Measurements from ENCODE around the gene RB1.

GRCh38 chr13:48266701-48267639, 36.6 kb upstream of the RB1 start:
- no peak for TF ChIP-seq CTCF (IDR thresholded peaks at IDR 0.05; ENCODE audit: poor library complexity, severe bottlenecking)
- peak; percentile 69 for TF ChIP-seq EP300 (conservative IDR thresholded peaks at IDR 0.05; ENCODE audit: poor library complexity, severe bottlenecking)
- peak; percentile 61 for TF ChIP-seq POLR2AphosphoS5 (IDR thresholded peaks at IDR 0.05)
- no peak for TF ChIP-seq EZH2 (IDR thresholded peaks at IDR 0.05; ENCODE audit: borderline replicate concordance, insufficient read depth, low read length, poor library complexity, severe bottlenecking)
- TF ChIP-seq SMC3 (conservative IDR thresholded peaks at IDR 0.05; ENCODE audit: poor library complexity), result no peak
- peak; percentile 32 for TF ChIP-seq MXI1 (conservative IDR thresholded peaks at IDR 0.05; ENCODE audit: poor library complexity, severe bottlenecking)
- TF ChIP-seq TAF1 (IDR thresholded peaks at IDR 0.05; ENCODE audit: low read depth), result no peak
- TF ChIP-seq RAD21 (conservative IDR thresholded peaks at IDR 0.05), result no peak

All from neural cell (in vitro differentiated cells).